ENCODE measurements around the gene ANAPC16.
A peak's percentile ranks its signal among the peaks of the same experiment; 100 is the strongest.
"Not testable (repeated sequence)": the region's sequence is repeated elsewhere in the genome, so short reads cannot be mapped to it uniquely, and the experiment has no call there.

The ANAPC16 gene

DNA sequence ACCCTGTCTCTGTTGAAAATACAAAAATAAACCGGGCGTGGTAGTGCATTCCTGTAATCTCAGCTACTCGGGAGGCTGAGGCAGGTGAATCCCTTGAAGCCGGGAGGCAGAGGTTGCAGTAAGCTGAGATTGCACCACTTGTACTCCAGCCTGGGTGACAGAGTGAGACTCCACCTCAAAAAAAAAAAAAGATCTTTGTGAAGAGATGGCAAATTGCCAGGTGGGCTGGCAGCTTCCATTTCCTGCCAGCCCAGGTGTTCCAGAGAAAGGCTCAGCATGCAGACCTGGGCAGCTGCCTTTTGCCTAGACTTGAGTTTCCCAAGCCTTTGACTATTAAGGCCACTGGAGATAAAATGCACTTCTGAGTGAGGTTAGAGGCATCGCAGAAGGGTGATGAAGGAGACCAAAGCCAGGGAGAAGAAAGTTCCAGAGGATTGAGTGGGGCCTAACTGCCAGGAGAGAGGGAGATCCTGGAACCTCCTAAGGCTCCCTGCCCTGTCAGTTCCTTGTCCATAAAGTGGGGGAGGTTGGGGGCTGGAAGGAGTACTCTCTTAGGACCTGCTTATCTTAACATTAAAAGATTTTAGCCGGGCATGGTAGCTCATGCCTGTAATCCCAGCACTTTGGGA, 47.9 kb downstream of the ANAPC16 start:
- DNase-seq (ENCODE audit: low spot score): no peak

DNA sequence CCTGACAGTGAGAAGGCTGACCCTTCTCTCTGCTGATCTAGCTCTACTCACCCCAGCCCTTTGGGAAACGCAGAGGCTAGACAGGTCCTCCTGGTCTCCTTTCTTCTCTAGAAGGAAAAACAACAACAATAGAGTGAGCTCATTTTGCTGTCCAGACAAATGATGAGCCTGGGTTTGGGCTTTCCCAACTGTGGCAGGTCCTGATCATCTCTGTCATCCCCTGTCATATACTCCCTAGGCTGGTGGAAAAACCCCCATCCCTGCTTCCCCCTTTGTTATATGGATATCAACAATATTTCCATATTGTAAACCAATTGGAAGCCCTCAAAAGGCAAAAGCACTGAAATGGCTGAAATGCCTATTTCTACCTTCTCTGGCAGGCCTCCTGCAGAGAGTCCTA, 48.7 kb downstream of the ANAPC16 start:
- no peak for DNase-seq (ENCODE audit: low spot score)

DNA sequence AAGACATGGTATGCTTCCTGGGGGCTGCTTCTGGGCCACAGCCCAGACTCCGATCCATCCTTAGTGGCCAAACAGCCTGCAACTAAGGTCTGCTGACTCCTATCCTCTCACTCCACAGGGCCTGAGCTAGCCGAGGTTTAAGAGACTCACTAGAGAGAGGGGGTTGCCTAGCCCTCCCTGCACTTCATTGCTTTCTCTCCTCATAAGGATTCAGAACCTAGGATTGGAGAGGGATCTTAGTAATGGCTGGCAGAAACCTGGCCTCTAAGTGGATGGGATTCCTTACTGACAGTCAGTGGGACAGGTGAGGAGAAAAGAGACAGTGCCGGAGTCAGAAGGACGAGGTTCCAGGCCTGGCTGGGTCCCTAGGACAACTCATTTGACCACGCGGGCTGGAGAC, 49.7 kb downstream of the ANAPC16 start:
- DNase-seq (ENCODE audit: low spot score): no peak

DNA sequence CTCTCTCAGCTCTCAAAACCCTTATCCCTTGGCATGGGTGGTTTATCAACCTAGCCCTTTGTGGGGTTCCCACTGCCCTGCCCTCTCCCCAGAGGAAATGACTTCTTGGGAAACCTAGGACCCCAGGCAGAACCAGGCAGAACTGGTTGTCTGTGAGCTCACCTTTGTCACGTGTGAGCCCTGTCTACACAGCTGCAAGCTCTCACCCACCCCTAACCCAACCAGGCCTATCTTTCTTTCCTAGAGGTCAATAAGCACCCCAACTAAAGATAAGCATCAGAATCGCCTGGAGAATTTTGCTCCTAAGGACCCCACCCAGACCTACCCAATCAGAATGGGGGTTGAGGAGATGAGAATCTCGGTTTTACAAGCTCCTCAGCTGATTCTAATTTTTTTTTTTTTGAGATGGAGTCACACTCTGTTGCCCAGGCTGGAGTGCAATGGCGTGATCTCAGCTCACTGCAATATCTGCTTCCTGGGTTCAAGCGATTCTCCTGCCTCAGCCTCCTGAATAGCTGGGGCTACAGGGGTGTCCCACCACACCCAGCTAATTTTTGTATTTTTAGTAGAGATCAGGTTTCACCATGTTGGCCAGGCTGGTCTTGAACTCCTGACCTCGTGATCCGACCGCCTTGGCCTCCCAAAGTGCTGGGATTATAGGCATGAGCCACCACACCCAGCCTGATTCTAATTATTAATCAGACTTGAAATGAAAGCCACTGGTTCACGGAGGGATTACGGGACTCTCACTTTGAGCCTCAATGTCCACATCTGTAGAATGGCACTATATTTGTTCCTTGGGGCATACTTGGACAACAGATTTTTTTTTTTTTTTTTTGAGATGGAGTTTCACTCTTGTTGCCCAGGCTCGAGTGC, 50.4 kb downstream of the ANAPC16 start:
- DNase-seq (ENCODE audit: low spot score): no peak

DNA sequence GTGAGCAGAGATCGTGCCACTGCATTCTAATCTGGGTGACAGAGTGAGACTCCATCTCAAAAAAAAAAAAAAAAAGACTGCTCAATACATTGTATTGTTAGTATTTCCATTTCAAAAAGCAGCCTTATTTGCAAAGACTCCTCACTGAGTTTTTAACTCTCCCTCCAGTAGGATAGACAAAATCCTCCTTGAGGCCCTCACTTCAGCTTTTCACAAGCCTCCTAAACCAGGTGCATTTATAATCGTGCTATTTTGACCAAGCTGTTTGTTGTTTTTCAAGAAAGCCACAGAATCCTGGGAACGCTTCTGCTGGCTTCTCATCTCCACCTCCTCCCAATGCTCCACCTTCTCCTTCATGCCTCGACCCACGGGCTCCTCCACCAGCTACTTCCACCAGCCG, 51.6 kb downstream of the ANAPC16 start:
- DNase-seq (ENCODE audit: low spot score): no peak

DNA sequence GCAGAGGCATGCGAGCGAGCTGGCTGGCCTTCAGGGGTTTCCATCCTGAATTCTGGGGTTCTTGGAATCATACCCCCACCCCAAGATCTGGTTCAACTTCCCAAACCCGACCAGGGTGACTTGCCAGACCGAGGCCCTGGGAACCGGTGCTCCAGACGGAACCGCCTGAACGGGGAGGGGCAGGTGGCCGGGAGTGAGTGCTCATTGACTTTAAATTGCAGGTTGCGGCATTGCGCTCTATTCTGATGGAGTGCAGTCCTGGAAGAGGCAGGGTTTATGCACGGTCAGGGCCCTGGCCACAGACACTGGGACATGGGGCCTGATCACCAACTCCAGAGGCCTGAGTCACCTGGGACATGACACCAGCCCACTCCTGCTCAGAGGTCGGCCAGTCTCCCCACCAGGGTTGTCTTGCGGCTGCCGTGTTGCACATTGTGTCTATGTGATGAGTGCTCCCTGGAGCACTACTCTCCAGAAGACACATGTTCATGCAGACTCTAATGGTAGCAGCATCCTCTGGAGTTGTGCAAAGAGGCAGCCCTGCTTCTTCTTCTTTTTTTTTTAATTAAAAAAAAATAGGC, 52.1 kb downstream of the ANAPC16 start:
- no peak for DNase-seq (ENCODE audit: low spot score)

DNA sequence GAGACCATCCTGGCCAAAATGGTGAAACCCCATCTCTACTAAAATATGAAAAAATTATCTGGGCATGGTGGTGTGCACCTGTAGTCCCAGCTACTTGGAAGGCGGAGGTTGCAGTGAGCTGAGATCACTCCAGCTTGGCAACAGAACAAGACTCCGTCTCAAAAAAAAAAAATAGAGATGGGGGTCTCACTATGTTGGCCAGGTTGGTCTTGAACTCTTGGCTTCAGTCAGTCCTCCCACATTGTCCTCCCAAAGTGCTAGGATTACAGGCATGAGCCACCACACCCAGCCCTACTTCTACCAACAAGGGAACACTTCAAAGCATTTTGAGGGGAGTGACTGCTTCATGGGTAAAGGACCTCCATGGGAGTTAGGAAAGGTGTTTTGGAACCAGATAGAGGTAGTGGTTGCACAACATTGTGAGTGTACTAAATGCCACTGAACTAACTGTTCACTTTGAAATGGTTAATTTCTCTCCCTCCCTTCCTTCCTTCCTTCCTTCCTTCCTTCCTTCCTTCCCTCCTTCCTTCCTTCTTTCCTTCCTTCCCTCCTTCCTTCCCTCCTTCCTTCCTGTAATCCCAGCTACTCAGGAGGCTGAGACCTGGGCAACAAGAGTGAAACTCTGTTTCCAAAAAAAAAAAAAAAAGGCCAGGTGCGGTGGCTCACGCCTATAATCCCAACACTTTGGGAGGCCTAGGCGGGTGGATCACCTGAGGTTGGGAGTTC, 52.8 kb downstream of the ANAPC16 start:
- not testable (repeated sequence) for DNase-seq (ENCODE audit: low spot score)

DNA sequence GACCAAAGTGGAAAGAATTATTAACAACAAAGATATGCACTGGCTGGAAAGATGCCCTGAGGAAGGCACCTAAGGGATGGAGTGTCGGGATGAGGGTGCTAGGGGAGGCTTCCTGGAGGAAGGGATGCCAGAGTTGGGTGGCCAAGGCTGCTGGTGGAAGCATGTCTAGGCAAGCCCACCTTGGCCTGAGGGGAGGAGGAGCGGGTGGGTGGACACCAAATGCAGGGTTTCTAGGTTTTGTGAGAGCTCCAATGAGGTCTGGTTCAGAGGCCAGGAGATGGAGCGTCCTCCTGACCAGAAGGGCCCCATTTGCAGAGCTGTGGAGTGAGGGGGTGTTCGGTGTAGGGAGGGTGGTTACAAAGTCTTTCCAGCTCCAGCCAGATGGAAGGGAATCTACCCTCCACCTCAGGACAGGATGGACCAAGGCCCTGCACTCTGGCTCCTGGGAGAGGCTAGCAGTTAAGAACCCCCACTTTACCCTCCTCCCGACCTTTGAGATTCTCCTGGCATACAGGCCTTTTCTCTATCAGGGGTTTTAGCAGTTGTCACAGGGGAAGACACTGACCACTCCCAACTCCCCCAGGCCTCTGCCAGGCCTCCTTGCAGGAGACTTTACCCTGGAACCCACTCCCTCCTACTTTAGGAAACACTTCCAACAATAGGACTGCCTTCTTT, 54.9 kb downstream of the ANAPC16 start:
- no peak for DNase-seq (ENCODE audit: low spot score)

DNA sequence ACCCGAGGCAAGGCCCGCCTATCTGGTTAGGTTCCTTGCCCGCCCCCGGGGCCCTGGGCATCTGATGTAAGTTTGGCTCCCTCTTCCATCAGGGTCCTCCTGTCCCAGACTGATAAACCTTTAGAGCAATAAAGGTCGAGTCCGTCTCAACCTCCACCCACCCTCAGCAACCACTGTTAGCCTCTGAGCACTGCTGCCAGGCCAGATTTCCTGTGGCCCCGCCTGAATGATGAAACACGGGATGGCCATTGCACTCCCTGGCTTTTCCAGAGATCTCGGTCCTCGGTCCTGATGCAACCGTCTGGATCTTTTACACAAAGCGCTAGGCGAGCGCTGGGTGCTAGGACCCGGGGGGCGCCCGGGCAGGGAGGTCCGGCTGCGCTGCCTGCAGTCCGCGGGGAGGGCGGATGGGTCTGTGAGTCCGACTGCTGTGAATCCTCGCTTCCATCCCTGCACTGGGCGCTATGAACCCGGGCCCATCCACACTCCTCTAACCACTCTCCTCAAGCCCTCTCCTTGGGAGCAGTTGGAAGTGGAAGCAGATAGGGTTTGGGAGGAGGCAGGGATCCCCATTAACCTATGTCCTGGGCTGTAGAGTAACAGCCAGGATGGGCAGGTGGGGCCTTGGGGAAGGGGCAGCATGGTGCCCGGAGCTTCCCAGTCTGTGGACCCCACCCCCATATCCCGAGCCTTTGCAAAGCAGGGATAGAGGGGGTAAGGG, 57.0 kb downstream of the ANAPC16 start:
- peak; percentile 96 for DNase-seq (ENCODE audit: low spot score)

DNA sequence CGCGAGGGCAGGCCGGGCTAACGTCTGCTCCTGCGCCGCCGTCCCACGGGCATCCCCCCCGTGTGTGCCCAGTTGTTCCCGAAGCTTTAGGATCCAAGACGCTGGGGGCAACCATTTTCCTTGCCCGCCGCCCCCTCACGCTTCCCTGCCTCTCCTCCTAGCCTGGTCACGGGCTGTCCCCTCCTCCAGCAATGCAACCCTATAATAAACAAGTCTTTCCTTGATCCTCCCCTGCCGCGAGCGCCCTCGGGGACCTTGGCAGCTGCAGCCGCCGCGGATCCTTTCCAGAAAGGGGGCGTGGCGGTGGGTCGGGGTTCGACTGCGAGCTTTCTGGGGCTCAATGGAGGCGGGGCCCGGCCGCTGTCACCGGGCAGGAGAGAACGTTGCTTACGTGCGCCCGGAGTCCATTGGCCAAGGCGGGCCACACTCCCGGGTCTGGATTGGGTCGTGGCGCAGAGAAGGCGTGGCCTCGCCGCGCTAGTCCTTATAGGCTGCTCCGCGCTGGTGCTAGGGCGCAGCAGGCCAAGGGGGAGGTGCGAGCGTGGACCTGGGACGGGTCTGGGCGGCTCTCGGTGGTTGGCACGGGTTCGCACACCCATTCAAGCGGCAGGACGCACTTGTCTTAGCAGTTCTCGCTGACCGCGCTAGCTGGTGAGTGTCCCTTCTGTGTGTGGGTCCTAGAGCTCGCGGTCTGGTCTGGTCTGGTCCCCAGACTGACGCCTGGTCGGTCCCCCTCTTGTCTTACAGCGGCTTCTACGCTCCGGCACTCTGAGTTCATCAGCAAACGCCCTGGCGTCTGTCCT, 57.8 kb downstream of the ANAPC16 start, which contains the start of gene DDIT4:
TSS of gene DDIT4 (plus strand) at position 515 of the 803 bp plus-strand sequence. CDS start 293 bp downstream, outside the sequence.
- peak; percentile 99 for DNase-seq (ENCODE audit: low spot score)

DNA sequence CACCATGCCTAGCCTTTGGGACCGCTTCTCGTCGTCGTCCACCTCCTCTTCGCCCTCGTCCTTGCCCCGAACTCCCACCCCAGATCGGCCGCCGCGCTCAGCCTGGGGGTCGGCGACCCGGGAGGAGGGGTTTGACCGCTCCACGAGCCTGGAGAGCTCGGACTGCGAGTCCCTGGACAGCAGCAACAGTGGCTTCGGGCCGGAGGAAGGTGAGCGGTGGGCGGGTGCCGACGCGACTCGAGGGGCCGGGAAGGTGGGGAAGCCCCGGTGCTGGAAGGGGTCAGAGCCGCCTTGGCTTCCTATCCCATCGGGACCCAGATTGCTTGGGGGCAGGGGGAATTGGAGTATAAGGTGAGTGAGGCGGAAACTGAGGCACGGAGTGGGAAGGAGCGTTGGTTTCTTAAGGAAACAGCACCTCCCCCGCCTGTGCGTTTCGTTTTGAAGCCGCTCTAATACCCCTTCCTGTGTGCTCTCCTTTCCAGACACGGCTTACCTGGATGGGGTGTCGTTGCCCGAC, 58.5 kb downstream of the ANAPC16 start:
- no peak for DNase-seq (ENCODE audit: low spot score)

DNA sequence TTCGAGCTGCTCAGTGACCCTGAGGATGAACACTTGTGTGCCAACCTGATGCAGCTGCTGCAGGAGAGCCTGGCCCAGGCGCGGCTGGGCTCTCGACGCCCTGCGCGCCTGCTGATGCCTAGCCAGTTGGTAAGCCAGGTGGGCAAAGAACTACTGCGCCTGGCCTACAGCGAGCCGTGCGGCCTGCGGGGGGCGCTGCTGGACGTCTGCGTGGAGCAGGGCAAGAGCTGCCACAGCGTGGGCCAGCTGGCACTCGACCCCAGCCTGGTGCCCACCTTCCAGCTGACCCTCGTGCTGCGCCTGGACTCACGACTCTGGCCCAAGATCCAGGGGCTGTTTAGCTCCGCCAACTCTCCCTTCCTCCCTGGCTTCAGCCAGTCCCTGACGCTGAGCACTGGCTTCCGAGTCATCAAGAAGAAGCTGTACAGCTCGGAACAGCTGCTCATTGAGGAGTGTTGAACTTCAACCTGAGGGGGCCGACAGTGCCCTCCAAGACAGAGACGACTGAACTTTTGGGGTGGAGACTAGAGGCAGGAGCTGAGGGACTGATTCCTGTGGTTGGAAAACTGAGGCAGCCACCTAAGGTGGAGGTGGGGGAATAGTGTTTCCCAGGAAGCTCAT, 59.0 kb downstream of the ANAPC16 start:
- DNase-seq (ENCODE audit: low spot score): peak; percentile 22

DNA sequence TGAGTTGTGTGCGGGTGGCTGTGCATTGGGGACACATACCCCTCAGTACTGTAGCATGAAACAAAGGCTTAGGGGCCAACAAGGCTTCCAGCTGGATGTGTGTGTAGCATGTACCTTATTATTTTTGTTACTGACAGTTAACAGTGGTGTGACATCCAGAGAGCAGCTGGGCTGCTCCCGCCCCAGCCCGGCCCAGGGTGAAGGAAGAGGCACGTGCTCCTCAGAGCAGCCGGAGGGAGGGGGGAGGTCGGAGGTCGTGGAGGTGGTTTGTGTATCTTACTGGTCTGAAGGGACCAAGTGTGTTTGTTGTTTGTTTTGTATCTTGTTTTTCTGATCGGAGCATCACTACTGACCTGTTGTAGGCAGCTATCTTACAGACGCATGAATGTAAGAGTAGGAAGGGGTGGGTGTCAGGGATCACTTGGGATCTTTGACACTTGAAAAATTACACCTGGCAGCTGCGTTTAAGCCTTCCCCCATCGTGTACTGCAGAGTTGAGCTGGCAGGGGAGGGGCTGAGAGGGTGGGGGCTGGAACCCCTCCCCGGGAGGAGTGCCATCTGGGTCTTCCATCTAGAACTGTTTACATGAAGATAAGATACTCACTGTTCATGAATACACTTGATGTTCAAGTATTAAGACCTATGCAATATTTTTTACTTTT, 59.7 kb downstream of the ANAPC16 start:
- DNase-seq (ENCODE audit: low spot score): no peak

DNA sequence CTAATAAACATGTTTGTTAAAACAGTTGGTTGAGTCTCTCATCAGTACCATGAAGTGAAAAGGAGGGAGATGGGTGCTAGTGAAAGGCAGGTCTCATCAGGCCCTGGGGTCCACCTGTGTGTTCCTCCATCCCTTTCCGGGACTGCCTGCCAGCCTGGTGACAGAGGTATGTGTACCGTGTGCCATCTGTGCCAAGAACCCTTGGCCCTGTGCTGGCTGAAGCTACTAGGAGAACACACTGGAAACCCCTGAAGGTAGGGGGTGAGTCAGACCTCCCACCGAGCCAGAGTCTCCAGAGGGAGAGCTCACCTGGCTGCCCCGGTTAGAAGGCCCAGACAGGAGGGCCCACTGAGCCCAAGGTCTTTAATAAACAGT, 60.2 kb downstream of the ANAPC16 start:
- DNase-seq (ENCODE audit: low spot score): no peak

DNA sequence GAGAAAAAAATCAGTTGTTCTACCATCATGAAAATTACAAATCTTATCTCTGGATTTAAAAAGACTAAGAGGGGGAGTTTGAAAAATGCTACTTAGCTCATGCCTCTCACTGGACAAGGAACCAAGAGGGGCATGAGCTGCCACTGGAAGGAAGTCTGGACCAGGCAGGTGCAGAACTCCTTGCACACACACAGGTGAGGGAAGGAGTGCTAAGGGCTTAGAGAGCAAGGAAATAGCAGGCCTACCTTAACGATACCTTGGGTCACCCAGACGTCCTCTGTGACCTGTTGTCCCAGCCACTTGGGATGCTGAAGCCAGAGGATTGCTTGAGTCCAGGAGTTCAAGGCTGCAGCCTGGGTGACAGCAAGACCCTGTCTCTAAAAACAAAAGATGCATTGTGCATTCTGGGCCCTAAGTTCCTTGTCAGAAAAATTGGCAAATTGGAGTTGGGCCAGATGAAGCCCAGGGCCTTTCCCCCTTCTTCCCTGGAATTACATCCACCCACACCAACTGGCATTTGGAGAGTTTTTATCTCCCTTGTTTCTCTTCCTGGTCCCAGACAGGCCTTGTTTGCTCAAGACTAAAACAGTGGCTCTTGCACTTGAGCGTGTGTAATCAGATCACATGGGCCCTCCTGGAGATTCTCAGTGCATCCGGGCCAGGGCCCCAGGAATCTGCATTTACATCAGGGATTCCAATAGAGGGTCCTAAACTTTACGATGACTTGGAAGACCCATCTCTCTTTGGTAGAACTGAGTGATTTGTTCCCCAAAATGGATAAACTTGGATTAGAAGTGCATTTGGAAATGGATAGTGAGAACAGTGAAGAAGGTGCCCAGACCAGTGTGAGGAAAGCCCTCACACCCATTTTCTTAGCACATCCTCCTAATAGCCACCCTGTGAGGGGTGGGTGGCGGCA, 60.9 kb downstream of the ANAPC16 start:
- no peak for DNase-seq (ENCODE audit: low spot score)

DNA sequence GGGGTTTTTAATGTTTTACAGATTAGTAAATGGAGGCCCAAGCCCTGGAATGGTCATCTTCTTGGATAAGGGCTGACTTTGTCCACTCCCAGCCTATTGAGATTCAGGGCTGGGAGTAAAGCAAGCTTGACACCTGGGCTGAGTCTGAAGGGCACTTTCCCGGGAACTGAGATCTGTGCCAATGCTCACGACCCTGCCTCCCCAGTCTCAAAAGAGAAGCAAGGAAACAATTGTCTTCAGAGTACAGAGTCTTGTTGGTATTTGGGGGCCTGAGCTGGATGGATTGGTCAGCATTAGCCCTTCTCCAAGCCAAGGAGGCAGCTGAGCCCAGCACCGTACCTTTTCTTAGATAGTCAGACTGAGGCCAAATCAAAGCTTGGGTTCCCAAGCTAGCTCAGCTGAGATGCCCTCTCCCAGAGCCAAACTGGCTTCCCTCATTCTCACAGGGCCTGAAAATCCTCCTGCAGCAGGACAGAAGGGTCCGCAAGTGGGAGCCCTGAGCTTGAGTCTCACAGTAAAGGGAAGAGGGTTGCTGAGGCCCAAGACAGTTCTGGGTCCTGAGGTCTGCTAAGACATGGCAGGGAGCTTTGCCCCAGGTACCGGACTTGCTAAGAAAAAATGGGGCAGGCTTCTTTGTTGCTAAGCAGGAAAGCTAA, 61.7 kb downstream of the ANAPC16 start:
- no peak for DNase-seq (ENCODE audit: low spot score)

DNA sequence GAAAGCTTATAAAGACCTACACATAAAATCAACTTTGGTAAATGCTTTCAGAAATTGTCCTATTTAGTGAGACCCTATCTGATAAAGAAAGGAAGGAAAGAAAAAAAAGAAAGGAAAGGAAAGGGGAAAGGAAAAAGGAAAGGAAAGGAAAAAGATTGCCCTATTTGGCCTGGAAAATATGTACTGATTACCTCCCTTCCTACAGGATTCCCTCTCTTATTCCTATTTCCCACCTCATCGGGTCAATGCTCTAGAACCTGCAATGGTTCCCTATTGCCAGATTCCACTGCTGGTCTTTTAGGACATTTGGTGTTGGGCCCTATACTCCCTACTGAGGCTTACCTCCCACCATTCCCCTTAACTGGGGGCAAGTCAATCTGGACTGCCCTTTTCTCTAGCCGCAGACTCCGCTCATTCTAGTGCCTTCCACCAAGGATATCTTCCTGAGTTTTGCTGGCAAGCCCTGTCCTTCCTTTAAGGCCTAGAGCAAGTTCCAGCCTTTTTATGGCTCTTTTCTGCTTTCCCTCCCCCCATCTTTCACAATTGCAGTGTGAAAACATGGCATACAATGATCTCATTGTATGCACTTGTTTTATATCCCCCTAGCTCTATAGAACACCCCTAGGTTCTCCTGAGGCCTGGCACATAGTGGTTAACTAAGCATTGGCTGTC, 62.3 kb downstream of the ANAPC16 start:
- DNase-seq (ENCODE audit: low spot score): no peak

All from RKO (cell line).